CD4-positive, alpha-beta T cell treated with Interleukin-2 at 100 ng/mL for 4 hours (primary cell): ENCODE data around the gene OCA2.

Experiments used
- DNase-seq: peaks from one replicate; pipeline ENCODE4 v3.0.0-alpha.2; 2020; ENCODE audit warnings: low spot score

Gene OCA2

DNA sequence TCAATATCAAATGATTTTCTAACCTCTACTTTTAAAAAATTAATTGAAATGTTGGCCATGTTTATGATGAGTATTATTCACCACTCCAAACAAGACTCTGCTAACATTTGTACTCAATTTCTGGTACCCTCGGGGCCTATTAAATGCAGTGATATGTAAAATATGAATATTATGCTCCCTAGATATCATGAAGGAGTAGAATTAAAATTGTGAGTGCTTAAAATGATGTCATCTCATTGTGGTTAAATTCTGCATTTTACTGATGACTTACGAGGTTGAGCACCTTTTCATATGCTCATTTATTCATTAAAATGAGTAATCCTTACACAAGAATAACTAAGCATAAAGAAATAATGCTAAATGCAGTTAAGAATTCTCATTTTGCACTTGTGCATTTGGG lies 159.9 kb downstream of the OCA2 start:
- DNase-seq: no peak

DNA sequence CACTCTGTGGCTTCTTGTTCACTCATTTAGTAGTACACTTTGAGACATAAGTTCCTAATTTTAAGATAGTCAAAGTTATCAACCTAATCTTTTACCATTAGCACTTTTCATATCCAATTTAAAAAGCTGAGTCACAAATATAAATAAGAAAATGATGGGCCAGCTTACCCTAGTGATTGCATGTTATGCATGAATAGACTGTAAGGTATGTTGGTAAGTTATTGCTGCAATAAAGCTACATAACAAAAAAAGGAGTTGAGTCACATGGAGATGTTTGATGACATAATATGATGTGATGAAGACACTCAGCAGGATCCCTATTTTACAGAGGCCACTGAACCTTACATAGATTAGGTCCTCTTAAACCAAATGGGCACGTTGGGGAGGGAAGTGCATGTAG lies 161.3 kb downstream of the OCA2 start:
- no peak for DNase-seq

DNA sequence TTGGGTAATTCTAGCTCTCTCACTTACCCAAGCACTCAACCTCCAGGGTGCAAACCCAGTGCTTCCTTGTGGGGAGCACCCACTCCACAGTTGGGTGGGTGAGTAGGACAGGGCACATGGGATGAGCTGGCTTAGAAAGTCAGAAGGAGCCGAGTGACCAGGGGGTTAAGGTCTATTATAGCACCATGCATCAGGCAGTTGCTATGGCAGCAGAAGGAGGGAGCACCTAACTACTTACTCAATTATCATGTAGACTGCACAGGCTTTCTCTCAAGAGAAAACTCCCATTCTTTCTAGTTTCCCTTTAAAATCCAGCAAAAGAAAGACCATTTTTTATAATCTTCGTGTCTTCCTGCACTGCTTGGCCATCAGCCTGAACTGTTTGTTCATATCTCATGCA lies 163.0 kb downstream of the OCA2 start:
- no peak for DNase-seq

DNA sequence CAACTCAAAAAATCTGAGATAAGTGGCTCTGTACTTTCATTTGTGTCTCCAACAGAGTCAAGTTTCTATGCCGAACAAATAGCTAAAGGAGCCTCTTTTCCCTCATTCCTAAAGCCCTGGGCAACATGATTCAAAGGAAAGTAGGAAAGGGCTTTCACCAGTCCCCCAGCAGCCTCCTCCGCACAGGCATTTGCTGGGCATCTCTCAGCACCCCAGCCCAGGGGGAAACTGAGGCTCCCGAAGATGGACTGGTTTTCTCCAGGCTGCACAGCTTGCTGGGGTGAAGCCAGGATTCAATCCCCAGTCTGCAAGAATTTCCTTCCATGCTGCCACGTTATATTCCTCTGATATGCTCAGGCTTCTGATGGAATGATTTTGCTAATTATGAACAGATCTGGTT lies 163.8 kb downstream of the OCA2 start:
- no peak for DNase-seq

DNA sequence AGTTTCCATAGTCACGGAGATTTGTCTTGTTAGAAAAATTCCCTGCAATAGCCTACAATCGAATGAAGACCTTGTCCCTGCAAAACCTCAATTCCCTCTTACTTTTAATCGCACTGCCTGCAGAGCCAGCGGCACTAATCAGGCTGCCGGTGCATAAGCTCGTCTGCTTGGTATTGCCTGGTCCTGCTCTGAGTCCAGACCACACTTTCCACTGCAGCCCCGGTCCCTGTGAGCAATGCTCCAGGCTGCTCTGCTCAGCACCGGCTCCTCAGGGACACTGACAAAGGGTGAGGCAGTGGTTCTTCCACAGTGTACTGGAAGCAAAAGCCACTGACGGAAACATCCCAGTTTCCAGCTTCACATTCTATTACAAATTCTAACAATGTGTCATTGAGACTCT lies 164.3 kb downstream of the OCA2 start:
- DNase-seq: no peak

DNA sequence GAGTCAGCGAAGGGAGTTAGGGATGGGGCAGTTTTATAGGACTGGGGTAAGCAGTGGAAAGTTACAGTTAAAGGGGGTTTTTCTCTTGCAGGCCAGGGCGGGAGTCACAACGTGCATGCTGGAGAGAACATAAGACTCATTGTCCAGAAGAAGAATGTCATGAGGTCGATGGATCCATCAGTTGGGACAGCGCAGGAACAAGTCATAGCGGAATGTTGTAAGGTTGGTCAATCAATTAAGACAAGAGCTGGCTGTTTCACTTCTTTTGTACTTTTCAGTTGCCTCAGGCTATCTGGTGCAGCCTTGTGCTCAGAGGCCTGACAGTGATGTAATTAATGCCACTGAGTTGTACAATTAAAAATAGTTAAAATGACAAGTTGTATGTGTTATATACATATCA lies 165.6 kb downstream of the OCA2 start:
- DNase-seq: no peak

DNA sequence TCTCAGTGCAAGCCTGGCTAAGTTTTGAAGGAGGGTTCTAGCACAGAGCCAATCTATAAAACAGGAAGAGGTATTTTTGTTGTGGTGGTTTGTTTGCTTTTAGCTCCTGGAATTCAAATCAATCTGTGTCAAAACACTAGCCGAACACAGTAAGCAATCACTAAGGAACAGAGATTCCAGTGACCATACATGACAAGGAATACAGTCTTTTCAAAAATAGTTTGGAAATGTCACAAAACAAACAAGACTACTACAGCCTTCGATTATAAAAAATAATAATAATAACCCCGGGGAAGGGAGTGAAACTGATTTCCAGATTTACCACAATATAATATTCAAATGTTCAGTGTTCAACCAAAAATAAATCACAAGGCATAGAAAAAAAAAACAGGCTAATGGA lies 166.5 kb downstream of the OCA2 start:
- no peak for DNase-seq

DNA sequence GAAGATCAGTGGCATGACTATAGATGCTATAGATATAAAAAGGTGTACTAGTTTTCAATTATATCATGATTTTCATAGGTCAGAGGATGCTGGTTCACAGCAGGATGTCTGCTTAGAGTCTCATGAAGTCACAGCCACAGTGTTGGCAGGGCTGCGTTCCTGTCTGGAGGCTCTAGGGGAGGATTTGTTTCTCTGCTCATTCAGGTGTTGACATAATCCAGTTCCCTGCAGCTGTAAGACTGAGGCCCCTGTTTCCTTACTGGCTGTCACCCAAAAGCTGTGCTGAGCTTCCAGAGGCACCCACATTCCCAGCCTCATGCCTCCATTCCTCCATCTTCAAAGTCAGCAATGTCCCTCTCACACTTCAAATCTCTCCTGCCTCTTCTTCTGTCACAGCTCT lies 170.7 kb downstream of the OCA2 start:
- no peak for DNase-seq

DNA sequence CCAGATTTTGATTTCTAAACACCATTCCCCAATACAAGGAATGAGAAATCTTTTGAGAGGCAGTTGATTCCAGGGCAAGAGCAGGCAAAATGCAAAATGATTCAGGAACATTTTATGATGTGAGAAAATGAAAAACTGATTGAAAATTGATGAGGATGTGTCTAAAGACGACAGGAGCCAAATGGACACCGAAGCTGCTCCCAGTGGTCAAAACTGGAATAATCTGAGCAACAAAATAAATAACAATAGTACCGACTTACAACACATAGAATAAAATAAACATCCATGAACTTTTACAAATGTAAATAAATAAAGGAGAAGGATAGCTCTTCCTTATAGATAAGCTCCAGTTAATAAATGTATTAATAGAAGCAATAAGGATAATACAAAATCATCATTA lies 186.8 kb downstream of the OCA2 start:
- DNase-seq: no peak

DNA sequence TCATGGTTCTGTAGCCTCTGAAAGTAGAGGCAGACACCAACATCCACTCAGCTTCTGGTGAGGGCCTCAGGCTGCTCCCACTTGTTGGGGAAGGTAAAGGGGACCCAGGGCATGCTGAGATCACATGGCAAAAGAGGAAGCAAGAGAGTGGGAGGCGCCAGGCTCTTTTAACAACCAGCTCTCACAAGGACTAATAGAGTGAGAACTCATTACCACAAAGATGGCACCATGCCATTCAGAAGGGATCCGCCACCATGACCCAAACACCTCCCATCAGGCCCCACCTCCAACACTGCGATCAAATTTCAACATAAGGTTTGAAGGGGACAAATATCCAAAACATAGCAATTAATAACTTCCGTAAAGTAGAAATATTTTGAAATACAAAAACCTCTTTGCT lies 192.3 kb downstream of the OCA2 start:
- DNase-seq: no peak

DNA sequence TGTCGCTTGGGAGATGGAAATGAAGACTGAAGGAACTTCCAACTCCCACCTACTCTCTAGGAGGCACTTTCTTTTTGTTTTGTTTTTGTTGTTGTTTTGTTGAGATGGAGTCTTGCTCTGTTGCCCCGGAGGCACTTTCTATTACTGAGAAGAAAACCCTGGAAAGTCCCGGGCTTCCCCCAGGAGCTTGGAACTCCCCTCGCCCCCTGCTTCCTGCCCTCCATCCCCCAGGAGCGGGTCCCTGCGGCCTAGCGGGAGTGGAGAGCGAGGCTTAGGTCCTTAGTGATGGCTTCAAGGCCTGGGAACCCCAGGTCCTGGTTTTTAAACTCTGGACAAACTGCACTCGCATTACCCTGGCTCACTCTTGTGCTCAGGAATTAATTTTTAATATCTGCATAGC lies 195.7 kb downstream of the OCA2 start:
- no peak for DNase-seq

DNA sequence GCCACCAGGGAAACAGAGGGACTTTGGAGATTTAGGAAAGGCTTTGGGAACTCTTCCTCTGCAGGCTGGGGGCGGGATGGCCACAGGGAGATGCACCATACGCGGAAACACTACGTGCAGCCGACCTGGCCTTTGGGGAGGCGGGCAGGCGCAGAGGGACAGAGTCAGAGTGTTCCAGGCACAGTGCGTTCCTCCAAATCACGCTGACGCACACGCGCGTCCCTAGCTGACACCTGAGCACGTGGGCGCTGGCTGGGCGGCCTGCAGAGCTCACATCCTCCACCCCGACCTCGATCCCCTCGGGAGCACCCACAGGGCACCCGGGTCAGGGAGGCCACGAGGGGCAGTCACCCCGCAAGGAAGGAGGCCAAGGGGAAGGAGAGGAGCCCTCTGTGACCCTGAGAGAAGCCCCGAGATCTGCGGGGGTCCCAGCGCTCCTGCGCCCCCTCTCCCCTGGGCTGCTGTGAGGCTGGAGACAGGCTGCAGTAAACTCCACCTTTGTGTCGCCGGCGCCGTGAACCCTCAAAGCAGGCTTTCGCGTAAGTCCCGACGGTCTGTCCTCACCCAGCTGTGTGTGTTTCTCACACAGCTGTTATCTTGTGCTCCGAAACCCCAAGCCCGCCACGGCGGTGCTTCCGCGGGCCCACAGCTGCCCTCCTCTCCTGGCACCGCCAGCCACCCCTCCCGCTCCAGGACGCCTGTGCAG lies 196.3 kb downstream of the OCA2 start:
- DNase-seq: no peak

DNA sequence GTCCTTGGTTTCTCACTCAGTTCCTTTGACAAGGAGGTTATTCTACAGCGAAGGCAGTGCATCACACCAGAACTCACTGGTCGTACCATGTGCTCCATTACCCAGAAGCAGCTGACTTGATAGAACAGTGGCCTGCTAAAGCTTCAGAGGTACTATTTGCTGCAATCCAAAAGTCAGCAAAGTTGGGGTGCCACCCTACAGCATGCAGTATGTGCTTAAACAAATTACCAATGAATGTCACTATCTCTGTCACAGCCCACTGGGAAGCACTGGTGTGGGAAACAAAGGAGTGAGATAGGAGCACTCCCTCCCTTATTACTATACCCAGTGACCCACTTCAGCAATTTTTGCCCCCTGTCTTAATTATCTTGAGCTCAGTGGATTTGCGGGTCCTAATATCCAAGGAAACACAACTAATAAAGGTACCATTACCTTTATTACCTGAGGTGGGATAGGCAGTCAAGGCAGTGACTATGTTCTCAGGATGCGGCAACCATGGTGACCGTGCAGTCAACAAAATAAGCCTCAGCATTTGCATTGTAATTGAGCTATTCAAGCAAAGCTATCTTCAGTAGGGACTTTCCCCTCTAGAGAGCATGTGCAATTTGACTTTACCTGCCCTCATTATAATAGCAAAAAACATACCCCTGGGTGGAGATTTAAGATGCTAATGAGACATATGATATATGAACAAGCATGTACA lies 199.4 kb downstream of the OCA2 start:
- DNase-seq: no peak

DNA sequence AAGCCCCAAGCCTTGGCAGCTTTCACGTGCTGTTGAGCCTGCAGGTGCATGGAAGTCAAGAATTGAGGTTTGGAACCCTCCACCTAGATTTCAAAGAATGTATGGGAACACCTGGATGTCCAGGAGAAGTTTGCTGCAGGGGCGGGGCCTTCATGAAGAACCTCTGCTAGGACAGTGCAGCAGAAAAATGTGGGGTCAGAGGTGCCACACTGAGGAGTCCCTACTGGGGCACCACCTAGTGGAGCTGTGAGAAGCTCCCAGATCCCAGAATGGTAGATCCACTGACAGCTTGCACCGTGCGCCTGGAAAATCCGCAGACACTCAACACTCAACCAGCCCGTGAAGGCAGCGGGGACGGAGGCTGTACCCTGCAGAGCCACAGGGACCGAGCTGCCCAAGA lies 201.6 kb downstream of the OCA2 start:
- no peak for DNase-seq

DNA sequence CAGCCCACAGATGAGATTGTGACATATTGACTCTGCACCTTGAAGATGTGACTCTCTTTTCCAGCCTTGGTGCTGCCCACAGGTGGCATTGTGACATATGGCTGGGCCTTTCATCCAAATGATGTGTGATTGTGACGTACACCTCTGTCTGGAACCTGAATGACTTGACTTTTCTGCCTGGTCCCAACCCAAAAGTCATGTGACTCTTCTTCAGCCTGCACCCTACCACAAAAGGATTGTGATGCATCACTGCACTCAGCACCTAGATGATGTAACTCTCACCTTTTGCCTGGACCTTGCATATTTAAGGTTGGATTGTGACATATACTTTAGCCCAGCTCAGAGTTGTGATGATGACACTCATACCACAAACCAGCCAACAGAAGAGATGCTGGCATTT lies 204.5 kb downstream of the OCA2 start:
- DNase-seq: no peak

DNA sequence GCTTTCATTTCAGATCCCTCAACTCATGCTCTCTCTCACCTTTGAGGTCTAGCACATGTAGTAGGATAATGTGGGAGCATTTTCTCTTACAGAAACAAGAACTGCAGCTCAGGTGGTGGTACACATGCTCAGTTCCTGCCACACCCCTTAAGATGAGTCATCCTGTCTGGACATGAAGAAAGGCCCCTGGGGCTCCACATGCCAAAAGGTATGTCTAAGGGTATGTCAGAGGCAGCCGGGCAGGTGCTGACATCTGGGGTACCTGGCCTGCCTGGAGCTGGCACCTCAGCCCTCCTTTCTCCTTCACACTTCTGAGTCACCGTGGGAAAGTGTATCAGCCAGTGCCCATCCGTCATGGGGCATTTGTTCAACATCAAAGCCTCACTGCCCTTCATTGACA lies 209.9 kb downstream of the OCA2 start:
- no peak for DNase-seq

DNA sequence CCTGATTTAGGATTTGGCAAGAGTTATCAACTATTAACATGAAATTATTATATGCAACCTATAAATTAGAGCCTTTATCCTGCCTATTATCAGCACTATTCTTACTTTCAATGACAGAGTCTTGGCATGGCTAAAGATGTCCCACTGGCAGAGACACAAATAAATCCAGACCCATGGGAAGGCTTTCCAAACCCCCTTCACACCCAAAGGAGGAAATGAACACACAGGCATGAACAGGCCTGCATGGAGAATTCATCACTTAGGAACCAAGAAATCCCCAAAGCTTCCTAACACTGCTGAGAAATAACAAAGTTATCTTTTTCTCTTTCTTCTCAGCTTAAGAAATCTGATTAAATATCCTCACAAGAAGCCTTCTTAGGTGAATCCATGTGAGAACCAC lies 213.9 kb downstream of the OCA2 start:
- no peak for DNase-seq

DNA sequence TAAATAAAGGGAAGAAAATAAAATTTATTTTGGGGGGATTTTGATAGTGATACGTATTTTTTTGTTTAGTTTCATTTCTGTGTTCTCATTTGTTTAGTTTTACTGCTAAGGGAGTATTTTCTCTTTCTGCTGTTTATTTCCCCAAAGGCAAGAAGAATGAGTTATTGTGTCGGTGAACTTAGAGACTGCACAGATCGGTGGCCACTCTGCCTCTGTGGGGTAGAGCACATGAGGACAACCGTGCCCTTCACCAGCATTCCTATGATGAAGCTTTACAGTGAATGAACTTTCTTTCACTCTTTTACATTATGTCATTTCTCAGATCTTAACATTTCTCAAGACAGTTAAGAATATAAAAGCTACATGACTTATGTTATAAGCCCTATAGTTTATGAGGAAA lies 214.4 kb downstream of the OCA2 start:
- DNase-seq: no peak

DNA sequence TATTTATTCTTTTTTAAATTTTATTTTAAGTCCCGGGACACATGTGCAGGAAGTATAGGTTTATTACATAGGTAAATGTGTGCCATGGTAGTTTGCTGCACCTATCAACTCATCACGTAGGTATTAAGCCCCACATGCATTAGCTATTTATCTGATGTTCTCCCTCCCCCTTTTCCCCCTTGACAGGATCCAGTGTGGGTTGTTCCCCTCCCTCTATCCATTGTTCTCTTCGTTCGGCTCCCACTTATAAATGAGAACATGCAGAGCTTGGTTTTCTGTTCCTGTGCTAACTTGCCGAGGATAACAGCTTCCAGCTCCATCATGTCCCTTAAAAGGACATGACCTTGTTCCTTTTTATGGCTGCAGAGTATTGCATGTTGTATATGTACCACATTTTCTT lies 220.3 kb downstream of the OCA2 start:
- DNase-seq: no peak

DNA sequence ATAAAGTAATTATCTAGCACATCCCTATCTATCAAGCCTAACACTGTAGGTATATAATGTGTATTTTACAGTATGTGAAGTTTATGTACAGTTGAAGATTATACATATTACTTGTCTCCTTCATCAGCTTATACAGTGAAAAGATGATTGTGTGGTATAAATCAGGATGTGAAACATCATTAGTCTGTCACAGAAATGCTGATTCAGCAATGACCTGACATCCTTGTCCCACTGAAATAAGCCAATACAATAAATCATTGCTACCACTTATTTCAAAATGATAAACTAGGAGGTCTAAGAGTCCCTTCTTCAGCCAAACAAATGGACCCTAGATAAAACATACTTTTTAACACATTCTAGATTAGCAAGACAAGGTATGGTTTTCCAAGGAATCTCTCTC lies 225.3 kb downstream of the OCA2 start:
- DNase-seq: no peak

DNA sequence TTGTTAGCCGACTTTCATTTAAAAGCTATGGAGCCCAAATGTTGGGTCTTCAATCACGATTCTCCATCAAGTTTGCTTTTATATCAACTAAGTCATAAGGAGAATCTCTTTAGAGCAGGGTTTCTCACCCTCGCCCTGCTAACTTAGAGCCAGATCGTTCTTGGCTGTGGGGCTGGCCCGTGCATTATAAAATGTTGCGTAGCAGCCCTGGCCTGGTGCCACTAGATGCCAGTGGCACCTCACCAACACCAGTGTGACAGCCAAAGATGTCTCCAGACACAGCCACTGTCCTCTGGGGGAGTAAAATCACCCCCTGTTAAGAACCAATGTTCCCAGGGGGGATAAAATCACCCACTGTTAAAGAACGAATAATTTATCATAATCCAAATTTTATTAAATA lies 226.1 kb downstream of the OCA2 start:
- no peak for DNase-seq

DNA sequence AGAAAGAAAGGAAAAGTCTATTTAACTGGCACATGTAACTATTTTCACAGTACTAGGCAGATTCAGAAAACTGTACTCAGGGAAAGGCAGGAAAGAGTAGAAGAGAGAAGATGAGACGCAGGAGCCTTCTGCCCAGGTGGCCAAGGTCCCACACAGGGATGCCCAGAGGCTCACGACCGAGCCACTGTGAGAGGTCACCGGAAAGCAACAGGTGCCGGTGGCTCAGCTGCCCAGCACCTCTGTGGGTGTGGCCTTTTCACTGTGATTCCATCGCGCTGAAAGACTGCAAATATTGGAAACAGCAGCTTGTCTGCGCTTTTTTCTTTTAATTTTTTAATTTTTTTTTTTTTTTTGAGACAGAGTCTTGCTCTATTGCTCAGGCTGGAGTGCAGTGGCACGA lies 226.8 kb downstream of the OCA2 start:
- no peak for DNase-seq

DNA sequence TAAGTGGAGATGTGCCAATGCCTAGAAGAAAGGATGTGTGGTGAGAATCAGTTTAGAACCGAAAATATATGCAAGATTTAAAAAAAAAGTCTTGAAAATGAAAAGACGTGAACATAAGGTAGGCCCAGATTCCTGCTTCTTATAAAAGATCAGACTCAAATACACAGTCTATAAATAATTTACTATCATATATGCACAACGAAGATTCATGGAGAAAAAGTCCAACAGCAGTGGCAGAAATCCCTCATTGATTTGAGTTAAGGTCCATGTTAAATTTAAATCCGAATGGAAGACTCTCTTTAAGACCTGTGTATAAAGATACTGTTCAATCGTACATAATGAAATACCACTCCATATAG lies 227.2 kb downstream of the OCA2 start:
- DNase-seq: no peak
